ENCODE results near the gene VWA8. TPM values are rescaled to one million over a fixed set of nuclear protein-coding genes. Genes with fewer than 3 reads are reported as not detected.
A peak's percentile ranks its signal among the peaks of the same experiment; 100 is the strongest.
"Not testable (repeated sequence)": the region's sequence is repeated elsewhere in the genome, so short reads cannot be mapped to it uniquely, and the experiment has no call there.

VWA8 gene
- total RNA-seq, 1 donor: 21.4 TPM

DNA sequence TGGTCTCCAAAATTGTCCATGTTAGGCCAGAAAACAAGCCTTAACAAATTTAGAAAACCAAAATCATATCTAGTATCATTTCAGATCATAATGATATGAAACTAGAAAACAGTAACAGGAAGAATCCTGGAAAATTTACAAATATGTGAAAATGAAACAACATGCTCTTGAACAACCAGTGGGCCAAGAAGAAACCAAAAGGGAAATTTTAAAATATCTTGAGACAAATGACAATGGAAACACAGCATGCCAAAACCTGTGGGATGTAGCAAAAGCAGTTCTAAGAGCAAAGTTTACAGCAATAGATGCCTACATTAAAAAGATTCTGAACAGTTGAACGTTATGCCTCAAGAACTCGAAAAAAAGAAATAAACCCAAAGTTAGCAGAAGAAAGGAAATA is 32.6 kb downstream of the VWA8 start:
- Histone ChIP-seq H3K36me3 (ENCODE audit: insufficient read depth, low read length) (no peaks in the 10 kb centered on the region), H3K4me3 (ENCODE audit: insufficient read depth, low read length) (peak overlapping the region; percentile 61), H4K20me1 (ENCODE audit: insufficient read depth, low read length) (no peaks in the 10 kb centered on the region), H3K9me3 (ENCODE audit: low read depth, low read length) (no peaks in the 10 kb centered on the region), H3K27me3 (ENCODE audit: insufficient read depth, low read length) (no peaks in the 10 kb centered on the region), H3K79me2 (ENCODE audit: insufficient read depth, low read length) (peaks cover 31% of the 10 kb centered on the region), H3K27ac (ENCODE audit: low read depth, low read length) (peak overlapping the region; percentile 6), H3K4me1 (ENCODE audit: insufficient read depth, low read length) (peaks cover 13% of the 10 kb centered on the region), H3K4me2 (ENCODE audit: insufficient read depth, low read length) (peak overlapping the region; percentile 84), H2AFZ (ENCODE audit: low read length) (peak overlapping the region; percentile 44)
- no peak for DNase-seq (ENCODE audit: insufficient read length, low spot score, missing footprints)
- TF ChIP-seq, protein P1, sequence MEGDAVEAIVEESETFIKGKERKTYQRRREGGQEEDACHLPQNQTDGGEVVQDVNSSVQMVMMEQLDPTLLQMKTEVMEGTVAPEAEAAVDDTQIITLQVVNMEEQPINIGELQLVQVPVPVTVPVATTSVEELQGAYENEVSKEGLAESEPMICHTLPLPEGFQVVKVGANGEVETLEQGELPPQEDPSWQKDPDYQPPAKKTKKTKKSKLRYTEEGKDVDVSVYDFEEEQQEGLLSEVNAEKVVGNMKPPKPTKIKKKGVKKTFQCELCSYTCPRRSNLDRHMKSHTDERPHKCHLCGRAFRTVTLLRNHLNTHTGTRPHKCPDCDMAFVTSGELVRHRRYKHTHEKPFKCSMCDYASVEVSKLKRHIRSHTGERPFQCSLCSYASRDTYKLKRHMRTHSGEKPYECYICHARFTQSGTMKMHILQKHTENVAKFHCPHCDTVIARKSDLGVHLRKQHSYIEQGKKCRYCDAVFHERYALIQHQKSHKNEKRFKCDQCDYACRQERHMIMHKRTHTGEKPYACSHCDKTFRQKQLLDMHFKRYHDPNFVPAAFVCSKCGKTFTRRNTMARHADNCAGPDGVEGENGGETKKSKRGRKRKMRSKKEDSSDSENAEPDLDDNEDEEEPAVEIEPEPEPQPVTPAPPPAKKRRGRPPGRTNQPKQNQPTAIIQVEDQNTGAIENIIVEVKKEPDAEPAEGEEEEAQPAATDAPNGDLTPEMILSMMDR (IDR thresholded peaks at IDR 0.05; ENCODE audit: extremely low read depth, low read depth, low read length): no peak

DNA sequence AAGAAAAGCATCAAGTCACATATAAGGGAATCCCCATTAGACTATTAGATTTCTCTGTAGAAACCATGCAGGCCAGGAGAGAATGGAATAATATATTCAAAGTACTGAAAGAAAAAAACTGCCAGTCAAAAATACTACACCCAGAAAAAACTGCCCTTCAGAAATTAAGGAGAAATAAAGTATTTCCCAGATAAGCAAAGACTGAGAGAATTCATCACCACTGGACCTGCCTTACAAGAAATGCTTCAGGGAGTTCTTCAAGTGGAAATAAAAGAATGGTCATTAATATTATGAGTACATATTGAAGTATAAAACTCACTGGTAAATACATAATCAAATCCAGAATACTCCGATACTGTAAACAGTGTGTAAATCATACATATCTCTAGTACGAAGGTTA is 35.9 kb downstream of the VWA8 start:
- Histone ChIP-seq H3K4me1 (ENCODE audit: insufficient read depth, low read length) (peaks cover 3% of the 10 kb centered on the region), H3K4me3 (ENCODE audit: insufficient read depth, low read length) (no peak overlapping the region), H4K20me1 (ENCODE audit: insufficient read depth, low read length) (no peaks in the 10 kb centered on the region)

DNA sequence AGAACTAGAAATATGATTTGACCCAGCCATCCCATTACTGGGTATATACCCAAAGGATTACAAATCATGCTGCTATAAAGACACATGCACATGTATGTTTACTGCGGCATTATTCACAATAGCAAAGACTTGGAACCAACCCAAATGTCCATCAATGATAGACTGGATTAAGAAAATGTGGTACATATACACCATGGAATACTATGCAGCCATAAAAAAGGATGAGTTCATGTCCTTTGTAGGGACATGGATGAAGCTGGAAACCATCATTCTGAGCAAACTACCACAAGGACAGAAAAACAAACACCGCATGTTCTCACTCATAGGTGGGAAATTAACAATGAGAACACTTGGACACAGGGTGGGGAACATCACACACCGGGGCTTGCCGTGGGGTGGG is 38.0 kb downstream of the VWA8 start:
- not testable (repeated sequence) for H4K20me1 ChIP-seq (ENCODE audit: insufficient read depth, low read length); H3K4me2 ChIP-seq (ENCODE audit: insufficient read depth, low read length)

More for the DNA sequence above, 35.9 kb downstream of the VWA8 start:
- DNase-seq (ENCODE audit: insufficient read length, low spot score, missing footprints): no peak
- TF ChIP-seq, protein P1 (IDR thresholded peaks at IDR 0.05; ENCODE audit: extremely low read depth, low read depth, low read length): no peak
- H3K4me2 ChIP-seq (ENCODE audit: insufficient read depth, low read length): no peak overlapping the region
- no peak overlapping the region for H2AFZ ChIP-seq (ENCODE audit: low read length)
- H3K36me3 ChIP-seq (ENCODE audit: insufficient read depth, low read length): no peaks in the 10 kb centered on the region
- no peaks in the 10 kb centered on the region for H3K9me3 ChIP-seq (ENCODE audit: low read depth, low read length)
- peaks cover 24% of the 10 kb centered on the region for H3K79me2 ChIP-seq (ENCODE audit: insufficient read depth, low read length)
- no peak overlapping the region for H3K27ac ChIP-seq (ENCODE audit: low read depth, low read length)
- H3K27me3 ChIP-seq (ENCODE audit: insufficient read depth, low read length): no peaks in the 10 kb centered on the region

DNA sequence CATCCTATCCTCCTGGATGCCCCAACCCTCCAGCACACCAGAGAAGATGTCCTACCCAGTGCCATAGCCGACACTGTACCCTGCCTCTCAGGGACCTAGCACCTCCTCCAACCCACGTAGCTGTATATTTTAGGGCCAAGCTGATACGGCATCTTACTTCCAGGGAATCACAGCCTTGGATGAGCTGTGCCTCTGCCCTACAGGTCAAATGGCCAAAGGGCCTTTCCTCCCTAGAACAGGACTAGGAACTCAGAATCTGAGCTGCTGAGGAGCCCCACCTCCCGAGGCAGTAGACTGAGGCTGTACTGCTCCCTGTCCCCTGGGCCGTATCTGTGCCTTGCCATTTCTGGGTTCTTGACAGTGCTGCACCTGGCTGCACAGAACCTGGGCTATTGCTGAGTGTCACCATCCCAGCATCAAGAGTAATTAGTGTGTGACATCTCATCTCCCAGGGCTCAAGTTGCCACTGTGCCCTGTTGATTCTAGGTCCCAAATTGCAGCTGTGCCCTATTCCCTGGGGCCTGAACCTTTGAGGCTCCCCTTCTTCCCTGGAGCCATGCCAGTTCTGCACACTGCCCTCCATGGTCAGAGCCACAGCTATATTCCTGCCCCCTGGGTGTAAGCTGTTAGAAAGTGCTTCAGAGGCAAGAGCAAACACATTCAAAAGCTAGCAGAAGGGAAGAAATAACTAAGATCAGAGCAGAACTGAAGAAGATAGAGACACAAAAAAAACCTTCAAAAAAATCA is 41.0 kb downstream of the VWA8 start:
- no peaks in the 10 kb centered on the region for H4K20me1 ChIP-seq (ENCODE audit: insufficient read depth, low read length)
- peaks cover 32% of the 10 kb centered on the region for H3K4me1 ChIP-seq (ENCODE audit: insufficient read depth, low read length)
- no peak for DNase-seq (ENCODE audit: insufficient read length, low spot score, missing footprints)
- no peak overlapping the region for H3K4me2 ChIP-seq (ENCODE audit: insufficient read depth, low read length)
- peaks cover 28% of the 10 kb centered on the region for H3K79me2 ChIP-seq (ENCODE audit: insufficient read depth, low read length)
- H3K9me3 ChIP-seq (ENCODE audit: low read depth, low read length): no peaks in the 10 kb centered on the region
- H2AFZ ChIP-seq (ENCODE audit: low read length): no peak overlapping the region
- no peak overlapping the region for H3K27ac ChIP-seq (ENCODE audit: low read depth, low read length)
- no peaks in the 10 kb centered on the region for H3K27me3 ChIP-seq (ENCODE audit: insufficient read depth, low read length)
- no peaks in the 10 kb centered on the region for H3K36me3 ChIP-seq (ENCODE audit: insufficient read depth, low read length)
- TF ChIP-seq, protein P1 (IDR thresholded peaks at IDR 0.05; ENCODE audit: extremely low read depth, low read depth, low read length): no peak
- H3K4me3 ChIP-seq (ENCODE audit: insufficient read depth, low read length): no peak overlapping the region

More for the DNA sequence above, 38.0 kb downstream of the VWA8 start:
- H3K27ac ChIP-seq (ENCODE audit: low read depth, low read length); H3K4me3 ChIP-seq (ENCODE audit: insufficient read depth, low read length); H3K36me3 ChIP-seq (ENCODE audit: insufficient read depth, low read length); DNase-seq (ENCODE audit: insufficient read length, low spot score, missing footprints); H2AFZ ChIP-seq (ENCODE audit: low read length); H3K9me3 ChIP-seq (ENCODE audit: low read depth, low read length); H3K4me1 ChIP-seq (ENCODE audit: insufficient read depth, low read length); H3K27me3 ChIP-seq (ENCODE audit: insufficient read depth, low read length): not testable (repeated sequence)
- peaks cover 27% of the 10 kb centered on the region for H3K79me2 ChIP-seq (ENCODE audit: insufficient read depth, low read length)
